GM12872 (cell line): ENCODE data around the gene FRMD3.

ENCODE experiments used
- TF ChIP-seq, protein P1 (sequence below): IDR thresholded peaks from 3 replicates; pipeline ENCODE4 v1.5.1; 2011; ENCODE audit warnings: low read depth, mild to moderate bottlenecking, low read length, moderate library complexity; ENCODE audit not compliant: insufficient read depth

FRMD3 gene

DNA sequence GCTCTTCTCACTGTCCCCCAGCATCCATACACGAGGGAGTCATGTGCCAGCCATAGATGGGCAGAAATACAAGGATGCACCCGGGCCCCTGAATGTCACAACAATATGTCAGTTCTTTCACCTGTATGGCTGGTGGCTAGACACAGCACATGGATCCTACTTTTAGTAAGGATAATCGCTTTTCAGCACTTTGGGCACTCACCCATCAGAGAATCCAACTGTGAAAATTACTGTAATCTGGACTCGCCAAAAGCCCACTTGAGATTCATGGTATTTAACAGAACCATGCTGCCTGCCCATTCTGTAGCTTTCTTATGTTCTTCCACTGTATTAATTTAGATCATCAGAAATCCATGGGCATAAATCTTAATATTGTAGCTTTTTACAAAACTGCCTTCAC is 124.8 kb downstream of the FRMD3 start:
- TF ChIP-seq, protein P1, sequence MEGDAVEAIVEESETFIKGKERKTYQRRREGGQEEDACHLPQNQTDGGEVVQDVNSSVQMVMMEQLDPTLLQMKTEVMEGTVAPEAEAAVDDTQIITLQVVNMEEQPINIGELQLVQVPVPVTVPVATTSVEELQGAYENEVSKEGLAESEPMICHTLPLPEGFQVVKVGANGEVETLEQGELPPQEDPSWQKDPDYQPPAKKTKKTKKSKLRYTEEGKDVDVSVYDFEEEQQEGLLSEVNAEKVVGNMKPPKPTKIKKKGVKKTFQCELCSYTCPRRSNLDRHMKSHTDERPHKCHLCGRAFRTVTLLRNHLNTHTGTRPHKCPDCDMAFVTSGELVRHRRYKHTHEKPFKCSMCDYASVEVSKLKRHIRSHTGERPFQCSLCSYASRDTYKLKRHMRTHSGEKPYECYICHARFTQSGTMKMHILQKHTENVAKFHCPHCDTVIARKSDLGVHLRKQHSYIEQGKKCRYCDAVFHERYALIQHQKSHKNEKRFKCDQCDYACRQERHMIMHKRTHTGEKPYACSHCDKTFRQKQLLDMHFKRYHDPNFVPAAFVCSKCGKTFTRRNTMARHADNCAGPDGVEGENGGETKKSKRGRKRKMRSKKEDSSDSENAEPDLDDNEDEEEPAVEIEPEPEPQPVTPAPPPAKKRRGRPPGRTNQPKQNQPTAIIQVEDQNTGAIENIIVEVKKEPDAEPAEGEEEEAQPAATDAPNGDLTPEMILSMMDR = no peak

DNA sequence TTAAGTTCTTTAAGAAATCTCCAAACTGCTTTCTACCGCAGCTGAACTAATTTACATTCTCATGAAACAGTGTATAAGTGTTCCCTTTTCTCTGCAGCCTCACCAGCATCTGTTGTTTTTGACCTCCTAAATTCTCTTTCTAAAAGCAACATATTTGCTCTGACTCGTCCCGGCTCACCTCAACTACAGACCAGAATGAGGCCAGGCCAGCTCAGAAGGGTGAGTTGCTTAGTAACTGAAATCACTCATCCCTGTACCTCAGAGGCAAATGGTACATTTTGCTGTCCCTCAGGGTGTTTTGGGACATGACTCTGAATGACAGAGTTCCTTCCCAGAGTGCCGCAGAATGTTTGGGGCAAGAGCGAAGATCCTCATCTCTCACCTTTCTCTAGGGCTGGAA is 127.5 kb downstream of the FRMD3 start:
- TF ChIP-seq, protein P1 = no peak

GRCh38 chr9:83406921-83407320 is 131.3 kb downstream of the FRMD3 start:
- TF ChIP-seq, protein P1 = no peak

- TF ChIP-seq, protein P1 = no peak
These were observed 132.4 kb downstream of the FRMD3 start for GRCh38 chr9:83405759-83406158.

- TF ChIP-seq, protein P1 = no peak
These were observed 134.5 kb downstream of the FRMD3 start for GRCh38 chr9:83403527-83404238.

GRCh38 chr9:83401328-83401900 is 136.8 kb downstream of the FRMD3 start:
- TF ChIP-seq, protein P1 = no peak

GRCh38 chr9:83396813-83397212 is 141.4 kb downstream of the FRMD3 start:
- TF ChIP-seq, protein P1 = no peak
